HG03439 (cell line): ENCODE measurements around the gene PITPNM3.
"Not testable (repeated sequence)": the region's sequence is repeated elsewhere in the genome, so short reads cannot be mapped to it uniquely, and the experiment has no call there.

Source experiments
- ATAC-seq: cut with Tn5 transposase; IDR thresholded peaks from one replicate; pipeline ENCODE4 v1.9.1; 2021; ENCODE audit warnings: mild to moderate bottlenecking, moderate library complexity; ENCODE audit not compliant: unreplicated experiment

Gene PITPNM3

DNA sequence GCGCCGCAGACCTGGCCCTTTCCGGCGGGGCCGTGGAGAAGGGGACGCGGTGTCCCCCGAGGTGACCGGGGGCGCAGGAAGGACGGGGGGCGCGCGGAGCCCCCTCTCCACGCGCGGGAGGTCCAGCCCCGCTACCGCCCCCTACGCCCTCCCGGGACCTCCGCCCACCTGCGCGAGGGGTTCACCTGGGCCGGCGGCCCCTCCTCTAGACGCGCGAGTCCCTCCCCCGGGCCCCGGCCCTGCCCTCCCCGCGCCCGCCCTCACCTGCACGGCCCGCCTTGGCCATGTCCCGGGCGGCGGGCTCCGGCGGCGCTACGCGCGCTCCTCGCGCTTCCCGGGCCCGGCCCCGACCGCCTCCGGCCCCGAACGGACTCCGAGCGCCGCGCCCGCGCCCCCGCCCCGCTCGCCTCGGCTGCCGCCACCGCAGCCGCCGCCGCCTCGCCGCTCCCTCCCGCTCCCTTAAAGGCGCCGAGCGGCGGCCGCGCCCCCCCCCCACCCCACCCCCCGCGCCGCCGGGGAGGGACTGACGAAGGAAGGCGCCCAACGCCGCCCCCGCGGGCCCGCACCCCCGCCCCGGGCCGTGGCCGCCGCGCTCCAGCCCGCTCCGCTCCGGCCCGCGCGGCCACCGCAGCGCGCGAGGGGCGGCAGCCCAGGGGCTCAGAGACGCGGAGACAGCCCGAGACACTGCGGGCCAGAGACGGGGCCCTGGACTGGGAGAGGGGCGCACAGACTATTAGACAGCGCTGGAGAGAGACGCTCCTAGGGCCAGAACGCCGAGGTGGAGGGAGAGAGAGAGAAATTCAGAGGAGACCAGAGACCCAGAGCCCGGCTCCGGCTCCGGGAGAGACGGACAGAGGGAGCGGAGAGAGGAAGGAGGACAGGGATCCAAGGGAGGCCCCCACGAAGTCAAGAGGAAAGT, at the start of gene PITPNM3:
Gene PITPNM3 (minus strand): TSS at position 435 of the 919 bp plus-strand sequence. CDS start 149 bp downstream, at position 286.
- no peak for ATAC-seq

DNA sequence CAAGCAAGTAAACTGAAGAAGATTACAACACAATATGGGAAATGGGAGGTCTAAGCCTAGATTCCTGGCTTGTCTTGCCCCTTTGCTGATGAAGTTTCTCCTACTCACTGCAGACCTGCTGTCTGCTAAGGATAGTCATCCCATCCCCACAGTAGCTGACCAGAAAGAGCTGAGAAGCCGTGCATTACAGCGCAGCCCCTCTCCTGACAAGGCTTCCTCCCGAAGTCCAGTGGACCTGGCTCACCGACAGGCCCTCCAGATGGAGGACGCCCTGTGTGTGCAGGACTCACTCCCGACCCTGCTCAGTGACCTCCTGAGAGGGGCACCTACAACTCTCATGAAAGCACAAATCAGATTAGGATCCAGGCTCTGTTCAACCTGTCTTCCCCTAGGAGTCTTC, 48.8 kb upstream of the PITPNM3 start:
- ATAC-seq: no peak

DNA sequence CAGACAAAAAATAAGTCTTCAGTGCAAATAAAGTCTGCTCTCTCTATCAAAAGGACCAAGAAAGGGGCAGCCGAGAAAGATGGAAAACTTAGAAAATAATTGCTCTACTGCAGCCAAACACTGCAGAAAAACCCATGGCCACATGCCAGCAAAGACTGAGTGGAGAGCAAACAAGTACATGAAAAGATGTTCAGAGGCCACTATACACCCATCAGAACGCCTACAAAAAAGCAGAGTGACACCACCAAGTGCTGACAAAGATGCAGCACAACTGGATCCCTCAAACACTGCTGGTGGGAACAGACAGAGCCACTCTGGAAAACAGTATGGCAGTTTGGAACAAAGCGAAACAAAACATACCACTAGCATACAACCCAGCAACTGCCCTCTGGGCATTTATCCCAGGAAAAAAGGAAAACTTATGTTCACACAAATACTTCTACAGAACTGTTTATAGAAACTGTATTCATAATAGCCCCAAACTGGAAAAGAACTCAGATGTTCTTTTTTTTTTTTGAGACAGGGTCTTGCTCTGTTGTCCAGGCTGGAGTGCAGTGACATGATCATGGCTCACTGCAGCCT, 47.5 kb upstream of the PITPNM3 start:
- no peak for ATAC-seq

DNA sequence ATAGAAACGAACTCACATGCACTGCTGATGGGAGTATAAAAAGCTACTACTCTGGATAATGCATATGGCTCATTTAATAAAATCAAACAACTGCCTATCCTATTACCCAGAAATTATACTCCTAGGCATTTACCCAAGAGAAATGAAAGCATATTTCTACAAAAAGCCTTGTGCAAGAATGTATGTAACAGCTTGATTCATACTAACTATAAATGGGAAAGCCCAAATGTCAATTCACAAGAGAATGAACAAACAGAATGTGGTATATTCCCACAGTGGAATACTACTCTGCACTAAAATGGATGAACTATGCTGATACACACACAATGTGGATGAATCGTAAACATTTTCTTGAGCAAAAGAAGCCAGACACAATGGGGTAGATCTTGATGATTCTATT, 45.8 kb upstream of the PITPNM3 start:
- ATAC-seq: no peak

DNA sequence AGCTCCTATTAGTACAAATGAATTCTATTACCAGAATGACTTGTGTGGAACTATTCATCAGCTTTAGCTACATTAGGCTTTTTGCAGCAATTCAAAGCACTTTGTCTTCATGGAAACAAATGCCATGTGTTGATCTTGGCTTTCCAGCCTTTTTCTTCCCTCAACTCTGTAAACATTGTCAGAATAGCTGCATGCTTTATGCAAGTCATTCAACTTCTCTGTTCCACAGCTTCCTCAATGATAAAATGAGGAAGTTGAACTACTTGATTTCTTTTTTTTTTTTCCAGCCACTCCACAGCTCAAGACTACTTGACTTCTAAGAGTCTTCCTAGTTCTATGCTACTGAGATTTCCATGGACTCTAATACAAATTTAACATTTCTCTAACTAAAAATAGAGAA, 43.0 kb upstream of the PITPNM3 start:
- ATAC-seq: no peak

DNA sequence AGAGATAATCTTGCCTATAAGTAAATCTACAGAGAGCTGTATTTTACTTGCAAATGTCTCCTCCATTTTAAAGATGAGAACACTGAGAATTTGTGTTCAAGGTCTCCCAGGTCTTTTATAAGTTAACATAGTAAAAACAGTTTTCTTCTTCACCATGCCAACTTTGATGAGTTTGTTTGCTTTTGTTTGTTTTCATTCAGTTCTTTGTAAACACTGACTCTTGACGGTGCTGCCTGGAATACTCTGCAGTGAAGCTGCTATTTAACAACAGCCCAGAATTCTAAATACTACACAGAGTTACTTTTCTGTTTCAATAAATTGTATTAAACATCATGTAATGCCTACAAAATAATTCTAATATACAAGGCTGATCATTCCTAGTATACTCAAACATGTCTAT, 41.4 kb upstream of the PITPNM3 start:
- ATAC-seq: no peak

DNA sequence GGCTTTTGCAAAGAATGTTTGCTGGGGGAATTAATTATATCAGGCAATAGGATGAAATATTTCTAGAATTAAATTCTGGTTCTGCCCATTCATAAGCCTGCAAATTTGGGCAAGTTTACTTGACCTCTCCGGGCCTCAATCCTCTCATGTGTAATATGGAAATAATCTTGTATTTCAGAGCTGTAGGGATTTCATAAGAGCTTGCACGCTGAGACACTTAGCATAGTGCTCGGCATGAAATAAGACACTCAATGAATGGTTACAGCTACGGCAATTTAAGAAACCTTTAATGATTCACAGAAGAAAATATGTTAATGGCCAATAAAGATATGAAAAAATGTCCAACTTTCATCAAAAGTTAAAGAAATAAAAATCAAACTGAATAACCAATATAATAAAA, 40.6 kb upstream of the PITPNM3 start:
- ATAC-seq: no peak

DNA sequence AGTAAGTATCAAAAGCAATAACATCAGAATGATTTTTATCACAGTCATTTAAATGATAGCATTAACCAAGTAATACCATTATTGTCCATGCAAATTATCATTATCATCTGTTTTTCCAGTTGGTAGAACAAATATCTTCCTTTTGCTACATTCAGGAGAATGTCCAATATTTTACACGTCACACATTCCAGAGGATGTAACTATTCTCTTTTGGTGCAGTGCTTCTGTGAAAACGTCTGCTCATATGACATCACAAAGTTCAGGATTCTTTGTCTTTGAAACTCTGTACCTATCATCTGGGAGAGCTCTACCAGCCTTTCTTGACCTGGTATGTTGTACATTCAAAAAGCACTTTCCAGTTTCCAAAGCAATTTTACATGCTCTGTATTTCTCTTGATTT, 40.2 kb upstream of the PITPNM3 start:
- ATAC-seq: no peak

DNA sequence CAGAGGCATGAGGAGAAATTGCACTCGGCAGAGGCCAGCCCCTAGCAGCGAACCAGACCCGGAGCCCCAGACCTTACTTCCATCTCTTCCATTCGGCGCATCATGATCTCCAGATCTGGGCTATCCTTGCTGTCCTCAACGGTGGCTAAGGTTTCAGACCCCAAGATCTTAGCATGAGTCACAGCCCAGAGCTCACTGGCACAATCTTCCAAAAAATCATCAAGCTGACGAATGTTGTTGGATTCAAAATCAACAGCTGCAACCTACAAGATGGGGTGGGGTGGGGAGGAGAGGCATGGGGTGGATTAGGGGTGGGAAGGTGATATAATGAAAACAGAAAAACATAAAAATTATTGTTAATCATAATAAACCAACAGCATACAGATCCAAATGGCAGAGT, 39.7 kb upstream of the PITPNM3 start:
- ATAC-seq: no peak

DNA sequence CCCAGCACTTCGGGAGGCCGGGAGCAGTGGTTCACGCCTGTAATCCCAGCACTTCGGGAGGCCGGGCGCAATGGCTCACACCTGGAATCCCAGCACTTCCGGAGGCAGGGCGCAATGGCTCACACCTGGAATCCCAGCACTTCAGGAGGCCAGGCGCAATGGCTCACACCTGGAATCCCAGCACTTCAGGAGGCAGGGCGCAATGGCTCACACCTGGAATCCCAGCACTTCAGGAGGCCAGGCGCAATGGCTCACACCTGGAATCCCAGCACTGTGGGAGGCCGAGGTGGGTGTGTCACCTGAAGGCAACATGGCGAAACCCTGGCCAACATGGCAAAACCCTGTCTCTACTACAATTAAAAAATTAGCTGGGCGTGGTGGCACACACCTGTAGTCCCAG, 37.0 kb upstream of the PITPNM3 start:
- not testable (repeated sequence) for ATAC-seq

DNA sequence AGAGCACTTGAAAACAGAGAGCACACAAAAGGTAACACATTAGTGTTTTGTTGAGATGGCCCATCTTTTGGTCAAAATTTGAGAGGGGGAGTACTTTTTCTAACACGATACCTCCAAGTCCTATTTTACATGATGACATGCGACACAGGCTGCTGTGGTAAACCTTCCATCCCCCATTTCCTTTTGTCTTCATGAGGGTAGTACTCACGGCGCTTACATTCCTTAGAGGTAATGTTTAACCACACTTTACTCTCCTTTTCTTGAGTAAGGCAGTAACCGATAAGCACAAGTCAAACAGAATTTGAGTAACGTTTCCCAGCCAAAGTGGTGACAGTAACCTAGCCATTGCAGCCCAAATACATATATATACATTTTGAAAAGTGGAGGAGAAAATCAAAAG, 35.8 kb upstream of the PITPNM3 start:
- no peak for ATAC-seq

DNA sequence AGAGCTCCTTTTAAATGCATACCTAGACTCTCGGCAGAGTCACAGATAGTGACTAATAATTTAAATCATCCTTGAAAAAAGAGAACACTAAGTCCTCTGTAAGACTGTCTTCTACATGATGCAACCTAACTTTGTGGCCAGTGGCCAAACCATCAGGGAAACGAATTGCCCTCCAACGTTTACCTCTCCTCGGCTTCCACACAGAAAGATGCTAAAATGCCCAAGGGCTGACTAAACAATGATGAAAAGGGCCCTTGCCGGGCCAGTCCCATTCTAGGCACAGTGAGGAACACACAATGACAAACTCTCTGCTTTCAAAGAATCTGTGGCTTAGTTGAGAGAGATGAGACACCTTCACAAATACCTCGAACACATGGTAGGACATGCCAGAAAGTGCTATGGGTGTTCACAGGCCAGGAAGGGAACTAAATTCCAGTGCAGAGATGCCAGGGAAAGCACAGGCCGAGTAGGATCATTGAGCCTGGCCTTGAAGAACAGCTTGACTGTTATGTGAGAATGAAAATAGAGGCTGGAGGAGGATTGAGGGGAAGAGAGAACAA, 35.3 kb upstream of the PITPNM3 start:
- no peak for ATAC-seq

DNA sequence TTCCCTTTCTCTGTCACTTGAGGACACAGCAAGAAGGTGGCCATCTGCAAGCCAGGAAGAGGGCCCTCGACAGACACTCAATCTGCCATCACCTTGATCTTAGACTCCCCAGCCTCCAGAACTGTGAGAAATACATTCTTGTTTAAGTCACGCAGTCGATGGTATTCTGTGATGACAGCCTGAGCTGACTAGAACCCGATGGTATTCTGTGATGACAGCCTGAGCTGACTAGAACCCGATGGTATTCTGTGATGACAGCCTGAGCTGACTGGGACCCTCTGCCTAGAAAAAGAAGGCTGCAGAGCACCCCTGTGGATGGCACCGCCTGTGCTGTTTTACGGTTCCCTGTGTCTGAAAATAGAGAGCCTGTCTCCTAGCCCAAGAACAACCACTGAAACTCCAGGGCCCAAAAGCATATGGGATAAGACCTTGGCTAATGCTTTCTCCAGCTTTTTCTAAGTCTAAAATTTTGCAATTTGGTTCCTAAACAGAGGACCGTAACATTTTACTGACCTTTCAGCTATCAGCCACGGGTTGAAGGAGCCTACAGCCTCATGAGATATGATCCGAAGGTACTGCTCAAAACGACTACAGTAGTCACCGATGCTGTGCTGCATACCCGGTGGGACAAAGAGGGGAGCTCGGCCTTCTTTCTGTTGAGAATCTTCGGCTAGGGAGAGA, 33.1 kb upstream of the PITPNM3 start:
- no peak for ATAC-seq

DNA sequence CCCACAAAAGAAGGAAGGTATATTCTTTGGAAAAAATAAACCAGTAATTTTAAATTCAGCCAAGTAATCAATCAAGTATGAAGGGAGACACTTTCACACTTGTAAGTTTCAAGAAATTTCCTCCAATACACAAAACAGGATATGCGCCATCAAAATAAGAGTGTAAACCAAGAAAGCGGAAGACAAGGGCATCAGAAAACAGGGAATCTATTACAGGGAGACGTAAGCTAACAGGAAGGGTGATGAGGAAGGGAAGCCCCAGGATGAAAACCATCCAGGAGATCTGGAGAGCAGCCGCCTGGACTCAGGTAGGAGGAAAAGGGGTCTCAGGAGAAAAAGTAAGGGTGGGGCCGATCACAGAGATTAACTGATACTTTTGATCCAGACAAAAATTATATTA, 31.8 kb upstream of the PITPNM3 start:
- no peak for ATAC-seq

DNA sequence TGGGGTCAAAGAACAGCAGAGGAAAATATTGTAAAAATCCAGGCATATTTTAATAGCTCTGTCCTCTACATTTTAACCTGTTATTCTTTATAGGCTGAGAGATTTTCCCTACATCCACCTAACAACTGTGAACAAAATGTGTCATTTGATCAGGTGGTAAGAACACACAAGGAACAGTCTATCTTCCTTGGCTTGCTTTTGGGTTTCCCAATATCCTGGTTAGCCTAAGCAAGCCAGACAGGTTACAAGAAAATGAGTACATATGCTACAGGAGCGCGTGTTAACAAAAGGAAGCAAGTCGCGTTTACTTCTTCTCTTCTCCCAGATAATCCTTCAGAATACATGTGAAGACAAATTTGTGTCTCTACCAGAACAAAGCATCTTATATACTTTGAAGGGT, 31.0 kb upstream of the PITPNM3 start:
- no peak for ATAC-seq

DNA sequence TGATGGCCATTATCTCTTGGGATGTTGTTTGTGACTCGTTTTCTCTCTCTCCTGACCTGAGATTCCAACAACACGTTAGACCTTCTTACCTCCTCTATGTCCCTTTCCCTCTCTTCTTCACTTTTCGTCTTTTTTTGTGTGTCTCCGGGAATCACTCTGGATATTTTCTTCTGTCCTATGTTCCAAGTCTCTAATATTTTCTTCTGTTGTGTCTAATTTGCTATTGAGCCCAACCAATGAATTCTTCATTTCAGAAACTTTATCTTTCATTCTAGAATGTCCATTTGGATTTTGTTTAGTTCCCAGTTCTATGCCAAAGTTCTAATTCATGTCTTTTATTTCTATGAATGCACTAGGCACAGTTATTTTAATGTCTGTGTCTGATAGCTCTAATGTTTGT, 27.1 kb upstream of the PITPNM3 start:
- no peak for ATAC-seq

DNA sequence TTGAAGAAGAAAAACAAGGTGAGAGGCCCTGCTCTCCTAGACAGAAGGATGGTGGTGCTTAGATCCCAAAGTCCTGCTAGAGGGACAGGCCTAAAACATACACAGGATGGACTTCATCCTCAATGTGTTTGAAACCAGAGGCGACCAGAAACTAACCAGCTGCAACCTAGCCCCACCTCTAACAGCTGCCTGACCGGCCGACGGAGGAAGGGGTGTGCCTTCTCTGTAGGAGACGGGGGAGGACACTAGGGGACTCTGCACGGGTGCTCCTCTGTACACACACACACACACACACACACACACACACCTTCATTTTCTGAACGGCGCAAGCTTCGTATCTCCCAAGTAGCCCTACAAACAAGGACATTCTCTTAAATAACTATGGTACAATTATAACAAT, 24.3 kb upstream of the PITPNM3 start:
- ATAC-seq: no peak

DNA sequence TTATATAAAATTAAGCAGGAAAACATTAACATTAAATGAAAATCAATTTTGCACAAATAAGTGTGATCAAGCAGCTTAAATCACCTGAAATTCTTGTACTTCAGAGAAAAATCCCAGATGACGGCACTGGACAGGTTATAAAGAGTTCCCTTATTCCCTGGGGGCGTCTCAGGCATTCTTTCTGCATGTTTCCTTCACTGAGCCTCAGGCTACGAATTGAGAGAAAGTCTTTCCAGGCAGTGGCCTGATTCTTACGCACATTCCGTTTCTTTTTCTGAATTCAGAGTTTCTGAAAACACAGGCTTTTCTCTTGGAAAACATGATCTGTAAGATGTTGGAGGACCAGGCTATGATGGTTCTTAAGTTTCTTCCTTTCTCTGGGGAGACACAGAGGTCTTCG, 22.1 kb upstream of the PITPNM3 start:
- ATAC-seq: no peak

DNA sequence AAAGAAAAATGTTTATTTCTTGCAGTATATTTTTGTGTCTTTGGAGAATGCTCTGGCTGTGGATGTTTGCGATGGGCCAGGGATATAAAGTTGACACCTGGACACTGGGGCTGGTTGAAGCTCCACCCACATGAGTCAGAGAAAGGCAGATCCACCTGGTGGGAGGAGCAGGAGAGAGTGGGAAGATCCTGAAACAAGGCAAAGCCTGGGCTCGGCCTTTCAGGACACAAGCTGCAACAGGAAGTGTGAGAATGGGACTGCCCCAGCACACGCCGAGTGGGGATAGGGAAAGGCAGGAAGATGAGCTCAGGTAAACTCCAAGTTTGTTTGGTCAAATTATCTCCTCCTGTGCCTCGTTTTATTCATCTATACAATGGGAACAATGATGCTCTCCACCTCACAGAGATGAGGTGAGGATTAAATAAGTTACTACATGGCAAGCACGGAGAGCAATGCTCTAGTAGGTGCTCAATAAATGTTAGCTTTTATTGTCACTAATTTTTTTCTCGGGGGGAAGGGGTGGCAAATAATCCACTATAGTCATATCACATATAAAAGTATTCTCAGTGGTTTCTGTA, 21.4 kb upstream of the PITPNM3 start:
- ATAC-seq: no peak

DNA sequence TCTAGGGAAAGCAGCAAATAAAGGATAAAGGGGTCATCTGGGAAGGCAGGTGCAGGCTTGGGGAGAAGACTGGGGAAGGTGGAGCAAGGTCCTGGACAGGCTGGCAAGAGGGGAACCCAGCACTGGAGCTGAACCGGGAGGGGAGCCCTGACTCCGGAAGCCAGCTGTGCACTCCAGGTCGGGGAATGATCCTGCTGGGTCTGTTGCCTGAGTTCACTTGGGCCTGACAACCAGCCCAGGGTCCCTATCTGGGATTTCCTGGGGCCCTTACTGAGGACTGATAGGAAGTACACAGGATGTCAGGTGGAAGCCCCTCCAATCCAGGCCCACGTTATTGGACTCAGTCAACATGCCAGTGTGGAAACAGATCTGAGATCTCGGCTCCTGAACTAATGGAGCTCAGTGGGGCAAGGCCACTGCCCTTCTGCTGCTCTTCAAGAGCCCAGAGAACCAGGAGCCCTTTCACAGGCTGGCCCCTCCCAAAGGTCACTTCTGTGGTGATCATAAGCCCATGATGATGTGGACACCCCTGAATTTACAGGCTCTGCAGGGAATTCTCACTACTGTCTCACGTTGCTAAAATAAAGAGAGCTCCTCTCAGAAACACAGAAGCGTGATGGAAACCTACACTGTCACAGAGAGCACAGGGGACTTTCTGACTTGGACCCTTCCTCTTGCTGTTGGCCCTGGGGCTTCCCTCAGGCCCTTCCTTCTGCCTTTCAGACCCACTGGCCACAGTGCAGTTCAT, 19.9 kb upstream of the PITPNM3 start:
- ATAC-seq: no peak

DNA sequence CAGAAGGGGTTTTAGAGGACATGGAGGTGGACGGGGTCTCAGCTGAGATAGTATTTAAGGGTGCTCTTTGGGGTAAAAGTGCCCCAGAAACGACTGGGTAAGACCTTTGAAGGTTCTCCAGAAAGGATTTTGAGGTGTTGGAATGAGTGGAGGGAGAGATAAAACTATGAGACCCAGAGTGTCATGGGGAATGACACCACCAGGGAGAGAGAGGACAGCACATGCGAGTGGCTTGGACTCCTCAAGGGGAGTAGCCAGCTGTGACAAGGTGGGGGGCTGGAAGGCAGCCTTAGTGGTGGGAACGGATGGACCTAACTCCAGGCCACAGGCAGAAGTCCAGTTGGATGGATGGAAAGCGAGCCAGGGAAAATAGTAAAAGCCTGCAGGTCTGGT, 19.2 kb upstream of the PITPNM3 start:
- no peak for ATAC-seq
